ENCODE results near the gene GNAT1. TPM values are rescaled to one million over a fixed set of nuclear protein-coding genes. Genes with fewer than 3 reads are reported as not detected.

Gene GNAT1
- polyA plus RNA-seq, 2 of the 4 experiments (the other 2 are of a cell fraction): not detected

- ATAC-seq: no peak
- ChIA-PET CTCF (interaction anchor here (0.8 to 4.7 kb wide), 5 partner anchors 11 to 23 kb away, joined by 3 to 46 read pairs (median 7); partner anchors contain the start of gene GNAT1), POLR2A (no interaction called here)
- H3K9me3 ChIP-seq: no peaks in the 10 kb centered on the region
- H3K27ac ChIP-seq: no peak overlapping the region
- H3K4me2 ChIP-seq: no peak overlapping the region
- no peak overlapping the region for H3K4me3 ChIP-seq
- no peak for FAIRE-seq
- TF ChIP-seq HOXB5 (CRISPR knock-in tag; IDR thresholded peaks at IDR 0.05) (no peak), FOSB (CRISPR knock-in tag; IDR thresholded peaks at IDR 0.05) (no peak), BHLHE40 (IDR thresholded peaks at IDR 0.05; ENCODE audit: low read depth, low read length) (no peak), CHD4 (IDR thresholded peaks at IDR 0.05; ENCODE audit: borderline replicate concordance) (no peak), REST (IDR thresholded peaks at IDR 0.05) (no peak), CEBPB (IDR thresholded peaks at IDR 0.05) (no peak), ELK1 (IDR thresholded peaks at IDR 0.05; ENCODE audit: low read depth, low read length) (no peak), FOXS1 (CRISPR knock-in tag; IDR thresholded peaks at IDR 0.05) (no peak)
- WGBS (ENCODE audit: missing lambda C conversion rate): 67% methylated on average over 7 of the region's 12 CpGs
- no peak for DNase-seq (ENCODE audit: low read depth in 1 of 2, low spot score in 1 of 2)
- H3K4me1 ChIP-seq: no peaks in the 10 kb centered on the region; the same call in 2 of the 3 replicates
These were observed 12.7 kb downstream of the GNAT1 start for GRCh38 chr3:50203809-50204803.

GRCh38 chr3:50204804-50205412, 13.5 kb downstream of the GNAT1 start, which contains the start of gene SLC38A3:
SLC38A3 (plus strand) TSS chr3:50205271; CDS start chr3:50214200, 8,929 bp downstream.
- POLR2A ChIA-PET: no interaction called here
- FAIRE-seq (no peak), ATAC-seq (peak in 1 of 2 experiments; percentile 32; a peak in 2 of 6 replicates), DNase-seq (ENCODE audit: low read depth in 1 of 2, low spot score in 1 of 2) (no peak)
- H3K27ac ChIP-seq: 0 out of 6 replicates have a peak within 1 kb of the TSS, but pooled peaks of 1 of the 2 experiments have one; percentile 26
- no peak for TF ChIP-seq NR3C1 (IDR thresholded peaks at IDR 0.05)
- TF ChIP-seq REST (IDR thresholded peaks at IDR 0.05): no peak
- no peak for TF ChIP-seq MAZ (IDR thresholded peaks at IDR 0.05; ENCODE audit: borderline replicate concordance, low read depth, low read length)
- no peak for TF ChIP-seq SMC3 (IDR thresholded peaks at IDR 0.05)
- no CpG with 5 or more reads among the region's 41 CpGs for WGBS (ENCODE audit: missing lambda C conversion rate)
- no peak within 1 kb of the TSS for H3K4me3 ChIP-seq
- H3K4me1 ChIP-seq: no peaks in the 10 kb centered on the region; the same call in 2 of the 3 replicates
- CTCF ChIA-PET: interaction anchor here (0.8 to 4.7 kb wide), 4 partner anchors 12 to 83 kb away, joined by 3 to 46 read pairs (median 6); partner anchors contain the start of gene GNAT1
- no peaks in the 10 kb centered on the region for H3K9me3 ChIP-seq
- H3K4me2 ChIP-seq: peak within 1 kb of the TSS; percentile 61
